Upper lobe of right lung (tissue), 1 donor: Measurements from ENCODE around the gene ADGRL4. TPM values are rescaled to one million over a fixed set of nuclear protein-coding genes. Genes with fewer than 3 reads are reported as not detected.
"Not testable (repeated sequence)": the region's sequence is repeated elsewhere in the genome, so short reads cannot be mapped to it uniquely, and the experiment has no call there.

Experiments
- ATAC-seq: fragments of 200-7000 bp; cut with Tn5 transposase; one replicate; pipeline ENCODE4 v1.9.1; 2020; ENCODE audit warnings: mild to moderate bottlenecking, moderate library complexity
- DNase-seq: peaks from one replicate; pipeline ENCODE4 v3.0.0-alpha.2; 2020
- H3K27ac ChIP-seq: fragments of 200-600 bp; one replicate; pipeline ENCODE4 v1.8.0; 2022
- H3K27me3 ChIP-seq: fragments of 200-600 bp; one replicate; pipeline ENCODE4 v1.8.0; 2022; ENCODE audit warnings: mild to moderate bottlenecking
- H3K36me3 ChIP-seq: fragments of 200-600 bp; one replicate; pipeline ENCODE4 v1.8.0; 2022
- H3K4me1 ChIP-seq: fragments of 200-600 bp; one replicate; pipeline ENCODE4 v1.8.0; 2022
- H3K4me3 ChIP-seq: fragments of 200-600 bp; one replicate; pipeline ENCODE4 v1.8.0; 2022; ENCODE audit warnings: mild to moderate bottlenecking
- H3K9me3 ChIP-seq: fragments of 200-600 bp; one replicate; pipeline ENCODE4 v1.8.0; 2022
- intact Hi-C: fragments of 100-400 bp; cut with DNase I; formaldehyde crosslinking; loops from one replicate; pipeline ENCODE4 v1.11.0; 2022
- total RNA-seq: library from RNA; stranded (reverse); fragmentation: NEBNext Ultra II Directional; extraction: Animal tissue kit (Norgen Biotek cat#: 25700); gene quantifications from one replicate; pipeline ENCODE4 v1.2.1, GENCODE V29; 2021
- TF ChIP-seq, protein P1 (sequence below): fragments of 200-600 bp; IDR thresholded peaks from one replicate; pipeline ENCODE4 v1.8.0; 2022; ENCODE audit warnings: antibody characterized with exemption
- donor health status: DM: no; HTN: yes; CAD: no; lungs with severe emphysema.

Gene ADGRL4
- total RNA-seq, 1 donor from 2014 or later, result 31.9 TPM

DNA sequence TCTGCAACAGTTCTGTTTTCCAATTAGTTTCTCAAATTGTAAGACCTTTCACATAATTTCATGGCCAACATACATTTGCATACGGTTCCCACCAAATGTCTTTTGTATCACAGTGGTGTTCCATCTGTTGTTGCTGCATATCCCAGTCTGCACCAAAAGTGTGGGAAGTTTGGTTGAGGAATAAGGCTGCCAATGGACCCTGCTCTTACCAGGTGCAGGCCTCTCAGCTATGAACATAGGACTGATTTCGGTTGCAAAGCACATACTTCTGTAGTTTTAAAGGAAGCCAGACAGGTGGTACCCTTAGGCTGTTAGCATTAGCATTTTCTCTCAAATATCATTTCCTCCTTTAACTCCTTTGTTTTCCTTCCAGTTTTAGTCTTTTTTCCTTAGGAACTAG is 33.8 kb downstream of the ADGRL4 start:
- DNase-seq (no peak), ATAC-seq (no peak)
- Histone ChIP-seq H3K27me3 (no peaks in the 10 kb centered on the region), H3K4me1 (no peaks in the 10 kb centered on the region), H3K4me3 (no peak overlapping the region), H3K36me3 (no peaks in the 10 kb centered on the region), H3K27ac (no peak overlapping the region), H3K9me3 (no peaks in the 10 kb centered on the region)
- intact Hi-C loops, result no loop called here
- TF ChIP-seq, protein P1, sequence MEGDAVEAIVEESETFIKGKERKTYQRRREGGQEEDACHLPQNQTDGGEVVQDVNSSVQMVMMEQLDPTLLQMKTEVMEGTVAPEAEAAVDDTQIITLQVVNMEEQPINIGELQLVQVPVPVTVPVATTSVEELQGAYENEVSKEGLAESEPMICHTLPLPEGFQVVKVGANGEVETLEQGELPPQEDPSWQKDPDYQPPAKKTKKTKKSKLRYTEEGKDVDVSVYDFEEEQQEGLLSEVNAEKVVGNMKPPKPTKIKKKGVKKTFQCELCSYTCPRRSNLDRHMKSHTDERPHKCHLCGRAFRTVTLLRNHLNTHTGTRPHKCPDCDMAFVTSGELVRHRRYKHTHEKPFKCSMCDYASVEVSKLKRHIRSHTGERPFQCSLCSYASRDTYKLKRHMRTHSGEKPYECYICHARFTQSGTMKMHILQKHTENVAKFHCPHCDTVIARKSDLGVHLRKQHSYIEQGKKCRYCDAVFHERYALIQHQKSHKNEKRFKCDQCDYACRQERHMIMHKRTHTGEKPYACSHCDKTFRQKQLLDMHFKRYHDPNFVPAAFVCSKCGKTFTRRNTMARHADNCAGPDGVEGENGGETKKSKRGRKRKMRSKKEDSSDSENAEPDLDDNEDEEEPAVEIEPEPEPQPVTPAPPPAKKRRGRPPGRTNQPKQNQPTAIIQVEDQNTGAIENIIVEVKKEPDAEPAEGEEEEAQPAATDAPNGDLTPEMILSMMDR, result no peak

DNA sequence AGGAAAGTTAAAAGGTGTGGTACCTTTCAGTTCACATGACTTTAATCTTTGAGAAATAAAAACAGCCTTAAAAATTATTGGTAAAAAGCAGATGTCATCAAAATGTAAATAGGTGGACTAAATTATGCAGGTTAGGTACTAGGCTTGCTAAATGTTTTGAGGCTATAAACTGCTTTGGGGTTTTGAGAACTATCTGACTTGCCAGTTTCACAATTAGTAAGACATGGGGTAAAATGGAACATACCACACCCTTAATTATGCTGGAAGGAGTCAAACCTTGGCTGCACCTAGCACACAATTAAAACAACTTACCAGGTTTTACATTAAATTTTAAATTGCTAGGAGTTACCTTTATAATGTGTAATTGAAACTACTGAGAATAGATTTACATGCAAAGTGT is 39.4 kb downstream of the ADGRL4 start:
- H3K4me1 ChIP-seq, intact Hi-C loops, ATAC-seq: not testable (repeated sequence)

DNA sequence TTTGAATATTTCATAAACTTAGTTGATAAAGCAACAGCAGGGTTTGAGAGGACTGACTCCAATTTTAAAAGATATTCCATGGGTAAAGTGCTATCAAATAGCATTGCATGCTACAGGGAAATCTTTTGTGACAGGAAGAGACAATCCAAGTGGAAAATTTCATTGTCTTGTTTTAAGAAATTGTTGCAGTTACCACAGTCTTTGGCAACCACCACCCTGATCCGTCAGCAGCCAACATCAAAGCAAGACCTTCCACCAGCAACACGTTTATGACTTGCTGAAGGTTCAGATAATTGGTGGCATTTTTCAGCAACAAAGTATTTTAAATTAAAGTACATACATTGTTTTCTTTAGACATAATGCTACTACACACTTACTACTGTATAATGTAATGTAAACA is 47.8 kb downstream of the ADGRL4 start:
- ATAC-seq, result no peak
- intact Hi-C loops, result no loop called here
- Histone ChIP-seq H3K27ac (no peak overlapping the region), H3K36me3 (no peaks in the 10 kb centered on the region), H3K4me3 (no peak overlapping the region), H3K27me3 (no peaks in the 10 kb centered on the region), H3K4me1 (no peaks in the 10 kb centered on the region), H3K9me3 (no peaks in the 10 kb centered on the region)
- DNase-seq, result no peak
- TF ChIP-seq, protein P1, result no peak

More for the DNA sequence above, 39.4 kb downstream of the ADGRL4 start:
- not testable (repeated sequence) for DNase-seq, H3K27ac ChIP-seq, H3K27me3 ChIP-seq, H3K36me3 ChIP-seq, H3K4me3 ChIP-seq
- H3K9me3 ChIP-seq, result peaks cover 15% of the 10 kb centered on the region

DNA sequence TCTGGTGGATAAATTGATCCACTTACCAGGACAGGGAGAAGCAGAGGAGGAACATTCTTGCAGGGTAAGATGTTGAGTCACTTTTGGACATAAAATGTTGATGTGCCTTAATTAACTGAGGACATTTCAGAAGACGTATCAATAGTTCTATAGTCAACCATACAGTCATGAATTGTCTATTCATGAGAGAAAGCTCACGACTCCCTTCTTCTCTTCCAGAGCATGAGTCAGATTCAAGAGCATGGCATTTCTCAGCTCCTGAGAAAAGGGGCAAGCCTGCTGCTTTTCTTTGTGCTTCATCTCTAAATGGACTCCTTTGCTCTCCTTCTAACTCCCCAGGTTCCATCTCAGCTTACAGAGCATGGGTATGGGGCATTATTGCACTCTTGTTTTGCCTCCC is 55.7 kb downstream of the ADGRL4 start:
- H3K27ac ChIP-seq, result no peak overlapping the region
- no peak for ATAC-seq
- intact Hi-C loops, result no loop called here

DNA sequence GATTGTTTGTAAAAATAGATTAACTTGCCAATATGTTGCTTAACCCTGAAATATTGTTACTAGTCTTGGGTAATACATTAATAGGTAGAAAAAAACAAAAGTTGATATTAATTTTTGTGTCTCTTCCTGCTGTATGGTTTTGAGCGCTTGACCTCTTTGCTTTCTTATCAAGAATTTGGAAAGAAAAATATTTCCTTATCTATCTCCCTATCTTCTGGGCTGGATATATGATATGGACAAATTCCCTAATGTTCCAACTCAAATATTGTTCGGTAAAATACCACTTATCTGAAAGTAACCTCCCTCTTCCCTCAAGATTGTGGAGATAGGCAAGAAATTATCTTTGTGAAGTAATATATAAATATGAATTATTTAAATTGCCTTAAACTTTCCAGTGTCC is 57.3 kb downstream of the ADGRL4 start:
- Histone ChIP-seq H3K4me1 (no peaks in the 10 kb centered on the region), H3K4me3 (no peak overlapping the region), H3K9me3 (no peaks in the 10 kb centered on the region), H3K36me3 (no peaks in the 10 kb centered on the region), H3K27me3 (no peaks in the 10 kb centered on the region), H3K27ac (no peak overlapping the region)
- no peak for ATAC-seq
- intact Hi-C loops, result no loop called here
- DNase-seq, result no peak
- TF ChIP-seq, protein P1, result no peak

More for the DNA sequence above, 55.7 kb downstream of the ADGRL4 start:
- Histone ChIP-seq H3K9me3 (no peaks in the 10 kb centered on the region), H3K4me3 (no peak overlapping the region), H3K4me1 (no peaks in the 10 kb centered on the region), H3K27me3 (no peaks in the 10 kb centered on the region), H3K36me3 (no peaks in the 10 kb centered on the region)
- no peak for DNase-seq
- TF ChIP-seq, protein P1, result no peak

DNA sequence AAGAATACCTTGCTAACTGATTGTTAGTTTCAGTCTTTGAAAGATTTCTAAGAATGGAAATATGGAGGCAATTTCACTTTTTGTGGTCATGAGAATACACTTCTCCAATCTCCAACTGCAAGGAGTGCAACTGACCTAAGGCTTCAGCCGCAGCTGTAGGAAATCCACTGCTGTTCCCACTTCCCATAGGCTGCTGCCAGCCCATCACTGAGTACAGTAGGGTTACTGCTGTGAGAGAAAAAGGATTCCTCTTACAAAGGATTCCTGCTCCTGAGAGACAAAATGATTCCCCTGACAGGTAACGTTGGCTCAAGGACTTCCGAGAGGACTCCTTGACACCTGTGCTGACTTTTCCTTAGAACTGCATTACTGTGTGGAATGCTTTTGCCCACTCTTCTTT is 87.4 kb downstream of the ADGRL4 start:
- intact Hi-C loops, result no loop called here
- Histone ChIP-seq H3K9me3 (no peaks in the 10 kb centered on the region), H3K4me1 (no peaks in the 10 kb centered on the region), H3K27me3 (no peaks in the 10 kb centered on the region), H3K27ac (no peak overlapping the region), H3K36me3 (no peaks in the 10 kb centered on the region), H3K4me3 (no peak overlapping the region)
- ATAC-seq (no peak), DNase-seq (no peak)
- TF ChIP-seq, protein P1, result no peak
